Measurements from ENCODE around the gene TRIM7. TPM values are rescaled to one million over a fixed set of nuclear protein-coding genes. Genes with fewer than 3 reads are reported as not detected.
"Not testable (repeated sequence)": the region's sequence is repeated elsewhere in the genome, so short reads cannot be mapped to it uniquely, and the experiment has no call there.

TRIM7 gene
- total and polyA plus RNA-seq, 9 of the 15 experiments (the other 6 are each of a cell fraction or from before 2014, with no cell fraction given), result 2.6 to 14.9 (median 8.9) TPM

DNA sequence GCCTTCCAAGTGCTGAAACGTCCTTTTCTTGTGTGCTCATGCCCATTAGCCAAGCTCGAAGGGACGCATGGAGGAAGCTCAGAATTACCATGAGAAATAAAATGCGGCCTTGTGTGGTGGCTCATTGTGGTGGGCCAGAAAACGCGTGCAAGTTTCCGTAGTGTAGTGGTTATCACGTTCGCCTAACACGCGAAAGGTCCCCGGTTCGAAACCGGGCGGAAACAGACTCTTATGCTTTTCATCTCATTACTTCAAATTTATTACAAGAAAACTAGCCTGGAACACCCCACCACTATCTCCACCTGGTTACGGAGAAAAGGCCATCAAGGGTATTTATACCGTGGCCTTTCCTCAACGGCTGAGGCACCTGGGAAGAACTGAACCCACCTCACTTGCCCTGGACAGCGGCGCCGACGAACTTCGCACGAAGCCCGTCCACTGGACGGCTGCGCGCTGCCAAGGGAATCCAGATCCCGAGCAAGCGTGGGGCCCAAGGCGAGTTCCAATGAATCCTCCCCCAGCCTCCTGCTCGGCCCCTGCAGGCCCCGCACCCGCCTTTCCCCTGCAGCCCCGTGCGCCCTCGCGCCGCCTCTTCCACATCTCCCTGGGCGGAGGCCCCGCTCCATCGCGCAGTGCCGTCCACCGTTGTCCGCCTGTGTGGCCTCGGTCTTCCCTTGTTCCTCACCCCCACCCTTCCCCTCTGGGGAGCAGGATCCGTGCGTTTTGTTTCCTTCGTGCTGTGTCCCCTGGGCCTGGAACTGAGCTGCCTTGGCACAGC lies 35.3 kb downstream of the TRIM7 start (continued):
- TF ChIP-seq ID3 (CRISPR knock-in tag; IDR thresholded peaks at IDR 0.05), result not testable (repeated sequence)
- TF ChIP-seq ID3 (tag; IDR thresholded peaks at IDR 0.05) (0 out of 2 replicates have a peak, but pooled peaks have one; percentile 20), ADNP (tag; IDR thresholded peaks at IDR 0.05) (peak; percentile 86), UBTF (IDR thresholded peaks at IDR 0.05; ENCODE audit: borderline replicate concordance in 1 of 2, low read depth in 2 of 2, low read length in 2 of 2) (peak in 1 of 2 experiments; percentile 84; a peak in 1 of 4 replicates), POLR2G (IDR thresholded peaks at IDR 0.05; ENCODE audit: low read depth, low read length) (peak; percentile 41; the same call in 1 of the 2 replicates), ZFX (CRISPR knock-in tag; IDR thresholded peaks at IDR 0.05) (peak; percentile 80), ZEB2 (IDR thresholded peaks at IDR 0.05) (0 out of 2 replicates have a peak, but pooled peaks have one; percentile 48), BCOR (IDR thresholded peaks at IDR 0.05) (0 out of 2 replicates have a peak, but pooled peaks have one; percentile 51), ZNF24 (IDR thresholded peaks at IDR 0.05) (peak; percentile 80; the same call in 1 of the 2 replicates), TEAD1 (CRISPR knock-in tag; IDR thresholded peaks at IDR 0.05) (0 out of 4 replicates have a peak, but pooled peaks of 1 of the 2 experiments have one; percentile 50), TAF1 (IDR thresholded peaks at IDR 0.05; ENCODE audit: control insufficient read depth, extremely low read depth, insufficient read depth, low read length, severe bottlenecking) (peak; percentile 7), NRF1 (conservative IDR thresholded peaks at IDR 0.05 in 1 of 2, IDR thresholded peaks at IDR 0.05 in 1 of 2) (peak; percentile 58 to 59), HMGXB4 (CRISPR knock-in tag; IDR thresholded peaks at IDR 0.05) (peak; percentile 56; the same call in 1 of the 2 replicates), RBFOX2 (IDR thresholded peaks at IDR 0.05; ENCODE audit: low read depth, low read length) (peak; percentile 51), CBFB (CRISPR knock-in tag; IDR thresholded peaks at IDR 0.05) (0 out of 2 replicates have a peak, but pooled peaks have one; percentile 14), SMAD4 (CRISPR knock-in tag; conservative IDR thresholded peaks at IDR 0.05) (peak; percentile 57; the same call in 1 of the 2 replicates), ETV5 (CRISPR knock-in tag; IDR thresholded peaks at IDR 0.05; ENCODE audit: low read depth) (0 out of 2 replicates have a peak, but pooled peaks have one; percentile 23), RBBP5 (IDR thresholded peaks at IDR 0.05; ENCODE audit: borderline replicate concordance, insufficient read depth, low read length, poor library complexity, severe bottlenecking) (peak; percentile 38), KDM4B (IDR thresholded peaks at IDR 0.05; ENCODE audit: borderline replicate concordance in 2 of 2, low read depth in 1 of 2) (0 out of 4 replicates have a peak, but pooled peaks of 1 of the 2 experiments have one; percentile 54)
- TF ChIP-seq, protein P1, sequence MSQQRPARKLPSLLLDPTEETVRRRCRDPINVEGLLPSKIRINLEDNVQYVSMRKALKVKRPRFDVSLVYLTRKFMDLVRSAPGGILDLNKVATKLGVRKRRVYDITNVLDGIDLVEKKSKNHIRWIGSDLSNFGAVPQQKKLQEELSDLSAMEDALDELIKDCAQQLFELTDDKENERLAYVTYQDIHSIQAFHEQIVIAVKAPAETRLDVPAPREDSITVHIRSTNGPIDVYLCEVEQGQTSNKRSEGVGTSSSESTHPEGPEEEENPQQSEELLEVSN (IDR thresholded peaks at IDR 0.05; ENCODE audit: borderline replicate concordance in 1 of 2, extremely low read depth in 1 of 2, insufficient read depth in 1 of 2, insufficient read length in 1 of 2, low read depth in 1 of 2, low read length in 1 of 2, poor library complexity in 1 of 2, severe bottlenecking in 1 of 2), result peak; percentile 33 to 63
